CD4-positive, alpha-beta memory T cell (primary cell): ENCODE measurements around the gene CGNL1. TPM values are rescaled to one million over a fixed set of nuclear protein-coding genes. Genes with fewer than 3 reads are reported as not detected.

ENCODE experiments used
- CTCF ChIA-PET: fragments of 350-600 bp; sonication (Branson Sonifier 250); formaldehyde crosslinking; loops from one replicate; lab custom pipeline; 2021; ENCODE audit warnings: inconsistent platforms; ENCODE audit not compliant: partially characterized antibody; lab: Charles Lee
- POLR2A ChIA-PET: fragments of 350-600 bp; sonication (Branson Sonifier 250); formaldehyde crosslinking; loops from one replicate; lab custom pipeline; 2021; ENCODE audit not compliant: partially characterized antibody; lab: Charles Lee
- DNase-seq, 5 donors: peaks; one replicate each; pipeline versions ENCODE4 v3.0.0 to v3.0.0-alpha.2; 2020 to 2022; ENCODE audit warnings: mixed read lengths in 1 of 5
- H3K27ac ChIP-seq: one replicate; pipeline ENCODE4 v1.7.0; 2013; ENCODE audit warnings: low read depth, low read length
- H3K27me3 ChIP-seq: 2 replicates; pipeline ENCODE4 v1.7.0; 2013; ENCODE audit warnings: mild to moderate bottlenecking, low read length, moderate library complexity; ENCODE audit not compliant: insufficient read depth
- H3K36me3 ChIP-seq: 2 replicates; pipeline ENCODE4 v1.7.0; 2013; ENCODE audit warnings: mild to moderate bottlenecking, low read length, moderate library complexity; ENCODE audit not compliant: insufficient read depth
- H3K4me1 ChIP-seq: 2 replicates; pipeline ENCODE4 v1.7.0; 2013; ENCODE audit warnings: mild to moderate bottlenecking, low read length, moderate library complexity; ENCODE audit not compliant: insufficient read depth
- H3K4me3 ChIP-seq, 2 donors: one replicate each; pipeline ENCODE4 v1.7.0; 2013; ENCODE audit warnings: low read length in 2 of 2, mild to moderate bottlenecking in 1 of 2
- H3K9me3 ChIP-seq, 2 donors: one replicate each; pipeline ENCODE4 v1.7.0; 2013; ENCODE audit warnings: low read length in 2 of 2, control low read depth in 1 of 2; ENCODE audit not compliant: control insufficient read depth in 1 of 2
- H3K27ac Mint-ChIP-seq, 7 donors: one replicate each; pipeline ENCODE4 v1.8.0; 2020 to 2021; ENCODE audit warnings: mixed read lengths in 7 of 7, mild to moderate bottlenecking in 6 of 7, inconsistent platforms in 3 of 7, moderate library complexity in 3 of 7
- H3K27me3 Mint-ChIP-seq, 2 donors: one replicate each; pipeline ENCODE4 v1.8.0; 2020 to 2021; ENCODE audit warnings: mixed read lengths in 2 of 2
- H3K36me3 Mint-ChIP-seq, 2 donors: one replicate each; pipeline ENCODE4 v1.8.0; 2020 to 2021; ENCODE audit warnings: mixed read lengths in 2 of 2, inconsistent platforms in 1 of 2, mild to moderate bottlenecking in 1 of 2
- H3K4me1 Mint-ChIP-seq, 4 donors: one replicate each; pipeline ENCODE4 v1.8.0; 2020 to 2021; ENCODE audit warnings: mixed read lengths in 4 of 4, mild to moderate bottlenecking in 1 of 4
- H3K4me3 Mint-ChIP-seq, 8 donors: one replicate each; pipeline ENCODE4 v1.8.0; 2020 to 2021; ENCODE audit warnings: mixed read lengths in 8 of 8, mild to moderate bottlenecking in 7 of 8, moderate library complexity in 6 of 8, inconsistent platforms in 3 of 8
- H3K9me3 Mint-ChIP-seq, 8 donors: one replicate each; pipeline ENCODE4 v1.8.0; 2020 to 2021; ENCODE audit warnings: mixed read lengths in 8 of 8, mild to moderate bottlenecking in 5 of 8, inconsistent platforms in 3 of 8, moderate library complexity in 1 of 8
- intact Hi-C: fragments of 100-400 bp; cut with micrococcal nuclease; formaldehyde crosslinking; loops from one replicate; pipeline ENCODE4 v1.15.1; 2023
- polyA plus RNA-seq, 2 donors: library from polyadenylated mRNA; unstranded; fragments of 300-500 nt; fragmentation: Illumina TruSeq; gene quantifications; one replicate each; pipeline ENCODE4 v1.2.3, GENCODE V29; 2021
- total RNA-seq, 2 experiments: library from RNA; stranded (reverse); gene quantifications; one replicate each; pipeline ENCODE4 v1.2.3, GENCODE V29; 2021

Gene CGNL1
- total and polyA plus RNA-seq, 4 experiments from 2014 or later, result not detected

DNA sequence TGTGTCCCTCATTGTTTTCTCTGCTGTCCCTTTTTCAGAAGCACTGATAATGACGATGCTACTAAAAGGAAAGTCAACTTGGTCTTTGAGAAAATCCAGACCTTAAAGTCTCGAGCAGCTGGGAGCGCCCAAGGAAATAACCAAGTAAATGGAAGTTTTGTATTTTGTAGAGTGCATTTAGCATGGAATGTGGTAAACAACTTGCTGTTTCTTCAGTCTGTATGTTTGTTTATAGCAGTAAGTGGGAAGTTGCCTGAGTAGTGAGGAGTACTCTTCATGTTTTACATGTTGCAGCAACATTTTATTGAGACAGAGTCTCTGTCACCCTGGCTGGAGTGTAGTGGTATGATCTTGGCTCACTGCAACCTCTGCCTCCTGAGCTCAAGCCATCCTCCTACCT lies 66.0 kb downstream of the CGNL1 start:
- intact Hi-C loops, result no loop called here
- DNase-seq, result no peak
- Mint-ChIP-seq H3K27me3 (peaks cover 3 to 7% of the 10 kb centered on the region in 2 donors), H3K36me3 (no peaks in the 10 kb centered on the region), H3K4me3 (no peak overlapping the region), H3K9me3 (peaks cover 0 to 2% (median 0%) of the 10 kb centered on the region in 8 donors), H3K27ac (no peak overlapping the region), H3K4me1 (no peaks in the 10 kb centered on the region)
- ChIA-PET POLR2A (no interaction called here), CTCF (no interaction called here)
- Histone ChIP-seq H3K9me3 (no peaks in the 10 kb centered on the region), H3K4me3 (no peak overlapping the region), H3K4me1 (no peaks in the 10 kb centered on the region), H3K27me3 (no peaks in the 10 kb centered on the region), H3K27ac (no peak overlapping the region), H3K36me3 (no peaks in the 10 kb centered on the region)

DNA sequence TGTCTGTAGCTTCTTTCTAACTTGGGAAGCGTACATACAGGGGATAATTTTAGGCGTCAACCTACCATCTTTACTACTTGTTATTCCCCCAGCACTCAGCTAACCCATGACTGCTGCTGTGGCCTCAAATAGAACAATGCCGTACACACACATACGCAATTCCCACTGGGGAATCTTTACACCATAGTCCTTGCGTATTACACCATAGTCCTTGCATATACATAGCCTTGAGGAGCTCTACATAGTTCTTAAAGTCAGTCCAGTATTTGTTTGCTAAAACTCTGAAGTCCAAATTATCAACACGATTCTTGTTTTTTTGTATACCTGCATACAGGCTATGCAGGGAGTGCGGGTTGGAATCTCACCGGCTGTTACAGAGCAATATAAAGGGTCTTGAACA lies 67.2 kb downstream of the CGNL1 start:
- Mint-ChIP-seq H3K27ac (no peak overlapping the region), H3K27me3 (peaks cover 6% of the 10 kb centered on the region in 2 donors), H3K4me3 (peak overlapping the region in 1 of 8 donors; percentile 11), H3K4me1 (no peaks in the 10 kb centered on the region), H3K36me3 (no peaks in the 10 kb centered on the region), H3K9me3 (peaks cover 0 to 2% (median 0%) of the 10 kb centered on the region in 8 donors)
- no peak overlapping the region for H3K4me3 ChIP-seq
- intact Hi-C loops, result no loop called here
- CTCF ChIA-PET, result no interaction called here
- POLR2A ChIA-PET, result no interaction called here
- H3K27ac ChIP-seq, result no peak overlapping the region
- no peaks in the 10 kb centered on the region for H3K9me3 ChIP-seq
- H3K4me1 ChIP-seq, result no peaks in the 10 kb centered on the region
- no peaks in the 10 kb centered on the region for H3K27me3 ChIP-seq
- H3K36me3 ChIP-seq, result no peaks in the 10 kb centered on the region
- no peak for DNase-seq

DNA sequence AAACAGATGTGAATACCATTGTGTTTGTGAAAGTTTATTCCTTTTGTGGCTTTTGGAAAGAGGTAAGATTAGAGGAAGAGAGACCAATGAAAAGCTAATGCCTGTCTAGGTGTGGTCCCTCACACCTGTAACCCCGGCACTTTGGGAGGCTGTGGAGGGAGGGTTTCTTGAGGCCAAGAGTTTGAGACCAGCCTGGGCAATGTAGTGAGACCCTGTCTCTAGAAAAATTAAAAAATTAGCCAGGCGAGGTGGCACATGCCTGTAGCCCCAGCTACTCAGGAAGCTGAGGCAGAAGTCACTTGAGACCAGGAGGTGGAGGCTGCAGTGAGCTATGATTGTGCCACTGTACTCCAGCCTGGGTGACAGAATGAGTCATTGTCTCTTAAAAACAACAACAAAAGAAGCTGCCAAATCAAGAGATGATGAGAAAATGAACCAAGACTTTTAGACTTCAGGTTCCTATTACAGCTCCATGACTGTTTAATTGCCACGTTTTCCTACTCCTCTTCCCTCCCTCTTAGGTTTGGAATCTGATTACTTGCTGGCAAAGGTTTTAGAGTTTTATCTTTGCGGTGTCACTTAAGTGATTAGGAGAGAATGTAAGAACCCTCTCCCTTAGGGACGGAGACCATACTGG lies 68.7 kb downstream of the CGNL1 start:
- H3K9me3 ChIP-seq, result no peaks in the 10 kb centered on the region
- no peaks in the 10 kb centered on the region for H3K36me3 Mint-ChIP-seq
- H3K9me3 Mint-ChIP-seq, result peaks cover 0 to 2% (median 0%) of the 10 kb centered on the region in 8 donors
- H3K4me3 Mint-ChIP-seq, result no peak overlapping the region
- no peak overlapping the region for H3K27ac Mint-ChIP-seq
- ChIA-PET POLR2A (no interaction called here), CTCF (no interaction called here)
- intact Hi-C loops, result no loop called here
- no peaks in the 10 kb centered on the region for H3K4me1 Mint-ChIP-seq
- H3K4me3 ChIP-seq, result no peak overlapping the region
- H3K4me1 ChIP-seq, result no peaks in the 10 kb centered on the region
- H3K36me3 ChIP-seq, result no peaks in the 10 kb centered on the region
- H3K27me3 Mint-ChIP-seq, result peaks cover 6 to 8% of the 10 kb centered on the region in 2 donors
- DNase-seq, result no peak
- H3K27me3 ChIP-seq, result no peaks in the 10 kb centered on the region
- no peak overlapping the region for H3K27ac ChIP-seq

DNA sequence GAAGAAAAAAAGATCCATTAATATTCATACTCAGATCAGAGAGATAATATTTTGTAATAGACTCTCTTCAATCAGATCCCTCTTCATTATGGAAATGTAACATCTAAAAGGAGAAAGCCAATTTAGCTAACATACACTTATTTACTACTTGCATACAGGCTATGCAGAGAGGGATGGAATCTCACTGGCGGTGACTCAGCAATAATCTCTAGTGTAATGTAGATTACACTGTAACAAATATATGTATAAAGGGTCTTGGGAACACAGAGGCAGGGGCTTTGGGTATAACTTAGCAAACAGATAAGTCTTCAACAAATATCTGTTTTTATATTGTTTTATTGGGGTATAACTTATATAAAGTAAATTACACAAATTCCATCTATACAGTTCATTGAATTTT lies 69.6 kb downstream of the CGNL1 start:
- no peaks in the 10 kb centered on the region for H3K36me3 Mint-ChIP-seq
- ChIA-PET CTCF (no interaction called here), POLR2A (no interaction called here)
- DNase-seq, result no peak
- intact Hi-C loops, result no loop called here
- Histone ChIP-seq H3K4me3 (no peak overlapping the region), H3K36me3 (no peaks in the 10 kb centered on the region), H3K4me1 (no peaks in the 10 kb centered on the region), H3K9me3 (no peaks in the 10 kb centered on the region), H3K27me3 (no peaks in the 10 kb centered on the region), H3K27ac (no peak overlapping the region)
- no peaks in the 10 kb centered on the region for H3K4me1 Mint-ChIP-seq
- no peak overlapping the region for H3K27ac Mint-ChIP-seq
- H3K4me3 Mint-ChIP-seq, result no peak overlapping the region
- H3K9me3 Mint-ChIP-seq, result peaks cover 0 to 2% (median 0%) of the 10 kb centered on the region in 8 donors
- peaks cover 6 to 11% of the 10 kb centered on the region in 2 donors for H3K27me3 Mint-ChIP-seq

DNA sequence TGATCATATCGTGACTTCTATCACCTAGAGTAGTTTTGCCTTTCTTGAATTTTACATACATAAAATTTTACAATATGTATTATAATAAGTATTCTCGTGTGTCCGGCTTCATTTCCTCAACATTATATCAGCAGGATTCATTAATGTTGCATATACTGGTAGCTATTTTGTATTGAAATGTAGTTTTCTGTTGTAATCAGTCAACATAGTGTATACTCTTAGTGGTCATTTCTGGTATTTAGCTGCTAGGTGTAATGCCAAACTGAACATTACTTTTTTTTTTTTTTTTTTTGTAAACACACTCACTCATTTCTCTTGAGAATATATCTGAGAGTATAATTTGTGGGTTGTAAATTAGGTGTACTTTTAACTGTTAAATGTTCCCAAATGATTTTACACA lies 70.1 kb downstream of the CGNL1 start:
- no peaks in the 10 kb centered on the region for H3K4me1 Mint-ChIP-seq
- peaks cover 0 to 2% (median 0%) of the 10 kb centered on the region in 8 donors for H3K9me3 Mint-ChIP-seq
- intact Hi-C loops, result no loop called here
- H3K4me3 Mint-ChIP-seq, result no peak overlapping the region
- no peaks in the 10 kb centered on the region for H3K36me3 Mint-ChIP-seq
- Histone ChIP-seq H3K4me3 (no peak overlapping the region), H3K9me3 (no peaks in the 10 kb centered on the region), H3K27ac (no peak overlapping the region), H3K27me3 (no peaks in the 10 kb centered on the region), H3K36me3 (no peaks in the 10 kb centered on the region), H3K4me1 (no peaks in the 10 kb centered on the region)
- no peak for DNase-seq
- ChIA-PET CTCF (no interaction called here), POLR2A (no interaction called here)
- H3K27me3 Mint-ChIP-seq, result peaks cover 8 to 11% of the 10 kb centered on the region in 2 donors
- H3K27ac Mint-ChIP-seq, result no peak overlapping the region

DNA sequence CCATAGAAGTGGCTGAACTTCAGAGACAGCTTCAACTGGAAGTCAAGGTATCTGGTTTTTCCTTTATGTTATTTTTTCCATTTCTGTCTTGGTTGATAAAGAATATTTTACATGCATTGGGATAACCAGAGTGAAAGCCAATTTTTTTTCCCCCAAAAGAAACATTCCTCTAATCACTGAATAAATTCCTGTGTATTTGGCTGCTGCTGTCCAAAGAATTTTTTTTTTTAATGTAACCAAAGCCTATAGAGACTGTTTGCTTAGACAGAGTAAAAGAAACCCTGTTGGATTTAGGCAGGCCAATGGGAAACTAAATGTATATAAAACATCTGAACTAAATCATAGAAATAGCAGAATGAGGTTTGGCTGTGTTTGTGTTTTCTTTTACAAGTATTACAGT lies 75.2 kb downstream of the CGNL1 start:
- peaks cover 9 to 13% of the 10 kb centered on the region in 2 donors for H3K27me3 Mint-ChIP-seq
- no peaks in the 10 kb centered on the region for H3K4me1 ChIP-seq
- ChIA-PET CTCF (no interaction called here), POLR2A (no interaction called here)
- no peak overlapping the region for H3K27ac ChIP-seq
- H3K4me3 Mint-ChIP-seq, result no peak overlapping the region
- intact Hi-C loops, result no loop called here
- no peaks in the 10 kb centered on the region for H3K4me1 Mint-ChIP-seq
- no peak overlapping the region for H3K27ac Mint-ChIP-seq
- no peaks in the 10 kb centered on the region for H3K36me3 Mint-ChIP-seq
- no peak for DNase-seq
- H3K27me3 ChIP-seq, result peaks cover 7% of the 10 kb centered on the region
- H3K9me3 Mint-ChIP-seq, result no peaks in the 10 kb centered on the region
- H3K9me3 ChIP-seq, result no peaks in the 10 kb centered on the region
- no peaks in the 10 kb centered on the region for H3K36me3 ChIP-seq
- H3K4me3 ChIP-seq, result no peak overlapping the region

DNA sequence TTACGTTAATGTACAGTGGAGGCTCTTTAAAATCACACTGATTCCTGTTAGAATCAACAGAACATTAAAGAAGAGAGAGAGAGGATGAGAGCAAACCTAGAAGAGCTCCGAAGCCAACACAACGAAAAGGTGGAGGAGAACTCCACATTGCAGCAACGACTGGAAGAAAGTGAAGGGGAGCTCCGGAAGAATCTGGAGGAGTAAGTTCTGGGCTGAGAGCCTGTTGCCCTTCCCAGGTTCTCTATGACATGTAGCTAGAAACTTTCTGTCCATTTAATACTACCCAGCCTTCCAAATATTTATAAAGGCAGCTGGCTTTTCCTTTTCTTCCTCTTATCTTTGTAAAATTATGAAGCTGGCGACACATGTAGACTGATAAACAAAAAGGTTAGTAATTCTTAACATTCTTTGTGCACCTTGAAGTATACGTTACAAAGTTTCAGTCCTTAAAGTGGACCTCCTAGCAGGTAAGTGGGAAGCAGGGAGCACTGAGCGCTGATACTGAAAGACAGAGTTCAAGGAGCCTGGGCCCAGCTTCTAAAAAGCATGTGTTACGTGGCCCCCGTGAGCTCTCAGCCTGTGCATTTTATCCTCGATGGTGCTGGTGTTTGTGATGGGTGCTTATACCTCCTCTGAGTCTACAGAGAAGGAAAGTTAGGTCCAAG lies 75.9 kb downstream of the CGNL1 start:
- no peak overlapping the region for H3K27ac Mint-ChIP-seq
- no peak overlapping the region for H3K4me3 Mint-ChIP-seq
- no peaks in the 10 kb centered on the region for H3K9me3 Mint-ChIP-seq
- H3K4me1 Mint-ChIP-seq, result no peaks in the 10 kb centered on the region
- H3K27ac ChIP-seq, result no peak overlapping the region
- H3K4me1 ChIP-seq, result no peaks in the 10 kb centered on the region
- intact Hi-C loops, result no loop called here
- H3K4me3 ChIP-seq, result no peak overlapping the region
- H3K27me3 ChIP-seq, result peaks cover 7% of the 10 kb centered on the region
- POLR2A ChIA-PET, result no interaction called here
- H3K9me3 ChIP-seq, result no peaks in the 10 kb centered on the region
- DNase-seq, result no peak
- peaks cover 7 to 14% of the 10 kb centered on the region in 2 donors for H3K27me3 Mint-ChIP-seq
- no peaks in the 10 kb centered on the region for H3K36me3 Mint-ChIP-seq
- H3K36me3 ChIP-seq, result no peaks in the 10 kb centered on the region
- CTCF ChIA-PET, result no interaction called here
